Measurements from ENCODE around the gene TRIM63. TPM values are rescaled to one million over a fixed set of nuclear protein-coding genes. Genes with fewer than 3 reads are reported as not detected.

Gene TRIM63
- total and polyA plus RNA-seq, 2 donors (not counting 3 experiments of a cell fraction or from before 2014, with no cell fraction given) = not detected

DNA sequence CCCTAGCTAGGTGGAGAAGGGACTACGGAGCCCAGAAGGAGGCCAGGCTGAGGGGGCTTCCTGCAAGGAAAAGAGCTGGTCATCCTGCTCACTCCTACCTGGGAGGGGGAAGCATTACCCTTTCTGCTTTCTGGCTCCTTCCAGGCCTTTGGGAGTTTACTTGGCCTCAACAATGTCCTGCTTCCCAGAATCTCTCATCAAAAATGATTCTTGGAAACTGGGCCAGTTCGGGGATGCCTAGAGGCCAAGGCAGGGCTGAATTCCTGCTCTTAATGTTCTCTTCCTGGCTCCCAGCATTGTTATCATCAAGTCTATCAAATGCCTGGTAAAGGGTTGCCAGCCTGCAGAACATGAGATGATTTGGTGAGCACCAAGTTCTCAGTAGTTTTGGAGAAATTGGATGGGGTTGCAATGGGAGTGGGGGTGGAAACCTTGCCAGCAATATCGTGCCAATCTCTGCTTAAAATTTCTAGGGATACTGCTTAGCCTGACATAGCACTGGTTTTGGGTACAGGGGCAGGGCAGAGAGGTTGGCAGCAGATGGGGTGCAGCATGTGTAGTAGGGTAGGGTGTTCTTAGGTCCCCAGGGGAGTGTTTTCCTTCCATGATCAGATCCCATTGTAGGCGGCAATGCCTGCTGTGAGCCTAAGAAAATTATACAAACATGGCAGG lies 61.9 kb downstream of the TRIM63 start:
- Histone ChIP-seq H3K27me3 (ENCODE audit: control insufficient read depth in 2 of 2, insufficient read depth in 2 of 2, low read length in 2 of 2) (peaks cover 3 to 5% of the 10 kb centered on the region in 2 experiments), H3K9me1 (replicated peaks; ENCODE audit: control insufficient read depth, extremely low read depth, insufficient read depth, low read length) (no peaks in the 10 kb centered on the region), H3K4me1 (ENCODE audit: control insufficient read depth, extremely low read depth, insufficient read depth, low read length) (no peaks in the 10 kb centered on the region), H4K20me1 (replicated peaks; ENCODE audit: control insufficient read depth, extremely low read depth, insufficient read depth, low read length) (no peaks in the 10 kb centered on the region), H3K79me2 (ENCODE audit: control insufficient read depth, insufficient read depth, low read length) (no peaks in the 10 kb centered on the region), H3K27ac (ENCODE audit: insufficient read depth, low read depth, low read length) (no peak overlapping the region), H3K36me3 (ENCODE audit: control insufficient read depth in 2 of 2, extremely low read depth in 1 of 2, insufficient read depth in 2 of 2, low read length in 2 of 2) (no peaks in the 10 kb centered on the region), H3K4me2 (ENCODE audit: insufficient read depth, low read length) (no peak overlapping the region), H2AFZ (ENCODE audit: low read depth, low read length) (no peak overlapping the region), H3K4me3 (replicated peaks in 1 of 3; ENCODE audit: insufficient read depth in 1 of 3, low read depth in 1 of 3, low read length in 3 of 3) (no peak overlapping the region), H3K9me3 (replicated peaks; ENCODE audit: control insufficient read depth, insufficient read depth, low read length) (no peaks in the 10 kb centered on the region), H3K9ac (replicated peaks; ENCODE audit: extremely low read depth, insufficient read depth, low read length) (no peak overlapping the region)
- POLR2A ChIA-PET = no interaction called here
- dilution Hi-C loops (cut with MboI; ENCODE audit: extremely low pct_ligation_motif_present, low sequenced_read_pairs) (no loop called here), intact Hi-C loops (cut with micrococcal nuclease) (no loop called here)
- DNase-seq (ENCODE audit: low read depth, low spot score) = no peak
- no peak for FAIRE-seq
- CTCF ChIA-PET = interaction anchor here (1.0 to 2.7 kb wide), 3 partner anchors 110 to 412 kb away, joined by 3 to 13 read pairs (median 4); no protein-coding TSS in a partner anchor
- BruUV-seq (replicated peaks) = no TSS peak
- TF ChIP-seq GATA2 (IDR thresholded peaks at IDR 0.05; ENCODE audit: insufficient read depth, insufficient read length, low read depth, low read length) = no peak
- TF ChIP-seq POLR2AphosphoS5 (IDR thresholded peaks at IDR 0.05; ENCODE audit: insufficient read depth, low read depth, low read length) = no peak
- TF ChIP-seq MYC (IDR thresholded peaks at IDR 0.05; ENCODE audit: low read depth, low read length) = no peak
- TF ChIP-seq MAX (IDR thresholded peaks at IDR 0.05; ENCODE audit: insufficient read depth, insufficient read length) = no peak
- no peak for TF ChIP-seq EZH2 (IDR thresholded peaks at IDR 0.05; ENCODE audit: borderline replicate concordance, low read depth, low read length, severe bottlenecking)
- TF ChIP-seq FOS (IDR thresholded peaks at IDR 0.05; ENCODE audit: borderline replicate concordance, insufficient read depth, low read length) = no peak
- no peak for TF ChIP-seq JUN (IDR thresholded peaks at IDR 0.05; ENCODE audit: borderline replicate concordance, insufficient read depth, insufficient read length, low read depth)
- no peak for TF ChIP-seq POLR2A (IDR thresholded peaks at IDR 0.05; ENCODE audit: low read depth, low read length)
- TF ChIP-seq CTCF (IDR thresholded peaks at IDR 0.05; ENCODE audit: extremely low read depth in 1 of 2, insufficient read depth in 1 of 2, low read depth in 1 of 2, low read length in 2 of 2) = no peak
